ENCODE measurements around the gene POTEH.
"Not testable (repeated sequence)": the region's sequence is repeated elsewhere in the genome, so short reads cannot be mapped to it uniquely, and the experiment has no call there.

Gene POTEH

GRCh38 chr22:15689749-15690125 is at the start of gene POTEH:
Gene POTEH, plus strand, starts transcription at chr22:15690026. Its CDS starts 52 bp downstream, at chr22:15690078.
- not testable (repeated sequence) for DNase-seq

GRCh38 chr22:15642288-15642861 is 47.5 kb upstream of the POTEH start:
- not testable (repeated sequence) for DNase-seq

GRCh38 chr22:15651954-15652353 is 37.9 kb upstream of the POTEH start:
- not testable (repeated sequence) for DNase-seq

DNA sequence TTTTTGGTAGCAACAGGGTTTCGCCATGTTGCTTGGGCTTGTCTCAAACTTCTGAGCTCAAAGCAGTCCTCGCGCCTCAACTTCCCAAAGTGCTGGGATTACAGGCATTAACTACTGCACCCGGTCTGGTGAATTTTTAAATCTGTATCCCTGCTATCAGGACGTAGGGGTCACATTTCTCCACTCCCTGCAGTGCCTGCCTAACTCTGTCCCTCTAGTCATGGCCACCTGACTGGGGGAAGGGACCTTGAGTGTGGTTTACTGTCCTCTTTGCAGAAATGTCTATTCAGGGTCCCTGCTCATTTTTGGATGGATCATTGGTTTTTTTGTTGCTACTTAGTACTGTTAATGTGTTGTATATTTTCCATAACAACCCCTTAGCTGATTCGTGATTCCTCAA is 37.1 kb upstream of the POTEH start:
- DNase-seq, result not testable (repeated sequence)

DNA sequence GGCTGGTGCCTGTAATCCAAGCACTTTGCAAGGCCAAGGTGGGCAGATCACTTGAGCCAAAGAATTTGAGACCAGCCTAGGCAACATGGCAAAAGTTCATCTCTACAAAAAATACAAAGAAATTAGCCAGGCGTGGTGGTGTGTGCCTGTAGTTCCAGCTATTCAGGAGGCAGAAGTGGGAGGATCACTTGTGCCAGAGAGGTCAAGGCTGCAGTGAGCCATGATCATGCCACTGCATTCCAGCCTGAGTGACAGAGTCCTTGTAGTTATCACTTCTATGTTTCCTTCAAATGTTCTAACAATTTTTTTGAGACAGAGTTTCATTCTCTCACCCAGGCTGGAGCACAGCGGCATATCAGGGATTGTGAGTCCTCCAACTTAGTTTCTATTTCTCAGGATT is 36.6 kb upstream of the POTEH start:
- DNase-seq, result not testable (repeated sequence)

GRCh38 chr22:15661102-15661501 is 28.7 kb upstream of the POTEH start:
- DNase-seq, result not testable (repeated sequence)

- DNase-seq, result not testable (repeated sequence)
Observed at GRCh38 chr22:15664682-15665081, 25.1 kb upstream of the POTEH start.

DNA sequence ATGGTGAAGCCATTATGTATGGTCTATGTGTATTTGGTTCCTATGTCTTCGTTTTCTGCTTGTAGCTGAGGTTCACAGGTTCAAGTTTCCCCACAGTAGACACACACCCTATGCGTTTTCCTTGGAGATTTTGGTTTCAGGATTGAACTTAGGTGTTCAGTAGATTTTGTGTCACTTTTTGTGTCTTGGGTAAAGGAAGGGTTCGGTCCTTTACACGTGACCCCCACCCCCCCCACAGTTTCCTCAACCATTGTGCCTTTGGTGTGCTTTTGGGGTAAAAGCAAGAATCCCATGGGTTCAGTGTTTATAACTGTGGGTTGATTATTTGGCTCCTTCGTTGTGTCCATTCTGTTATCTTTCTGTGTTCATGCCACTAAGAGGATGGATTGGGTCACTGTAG is 24.3 kb upstream of the POTEH start:
- DNase-seq, result not testable (repeated sequence)

GRCh38 chr22:15669430-15669829 is 20.4 kb upstream of the POTEH start:
- DNase-seq, result not testable (repeated sequence)

DNA sequence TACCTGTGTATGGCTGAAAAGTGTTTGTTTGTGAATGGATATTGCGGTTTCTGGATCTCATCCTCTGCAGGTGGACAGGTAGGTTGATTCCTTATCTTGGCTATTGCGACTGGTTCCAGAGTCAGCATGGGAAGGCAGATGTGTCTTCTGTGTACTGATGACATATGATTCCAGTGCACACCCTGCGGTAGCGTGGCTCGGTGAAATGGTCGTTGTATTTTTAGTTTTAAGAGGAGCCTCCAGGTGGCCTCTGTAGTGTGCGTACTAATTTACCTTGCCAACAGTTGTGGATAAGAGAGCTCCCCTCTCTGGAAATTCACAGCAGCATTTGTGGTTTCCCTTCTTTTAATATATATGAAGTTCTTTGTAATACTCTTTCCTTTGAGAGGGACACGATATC is 10.1 kb upstream of the POTEH start:
- DNase-seq, result not testable (repeated sequence)

GRCh38 chr22:15684115-15684514 is 5.7 kb upstream of the POTEH start:
- DNase-seq, result not testable (repeated sequence)

DNA sequence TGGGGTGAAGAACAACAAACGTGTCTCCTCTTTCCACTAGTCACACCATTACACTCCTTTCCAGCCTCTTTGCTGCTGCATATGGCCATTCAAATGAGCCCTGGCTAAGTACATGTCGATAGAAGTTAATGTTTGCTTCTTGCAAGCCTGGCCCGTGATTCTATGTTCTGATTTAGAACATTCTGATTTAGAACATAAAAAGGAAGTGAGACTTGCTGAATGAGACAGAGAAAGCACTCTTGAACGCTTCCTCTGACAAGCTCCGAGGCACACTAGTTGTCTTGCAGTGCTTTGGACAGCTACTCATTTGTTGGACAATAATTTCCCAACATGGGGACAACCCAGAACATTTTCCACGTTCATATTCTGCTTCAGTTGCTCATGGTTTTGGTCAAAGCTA is 5.1 kb upstream of the POTEH start:
- DNase-seq, result not testable (repeated sequence)

DNA sequence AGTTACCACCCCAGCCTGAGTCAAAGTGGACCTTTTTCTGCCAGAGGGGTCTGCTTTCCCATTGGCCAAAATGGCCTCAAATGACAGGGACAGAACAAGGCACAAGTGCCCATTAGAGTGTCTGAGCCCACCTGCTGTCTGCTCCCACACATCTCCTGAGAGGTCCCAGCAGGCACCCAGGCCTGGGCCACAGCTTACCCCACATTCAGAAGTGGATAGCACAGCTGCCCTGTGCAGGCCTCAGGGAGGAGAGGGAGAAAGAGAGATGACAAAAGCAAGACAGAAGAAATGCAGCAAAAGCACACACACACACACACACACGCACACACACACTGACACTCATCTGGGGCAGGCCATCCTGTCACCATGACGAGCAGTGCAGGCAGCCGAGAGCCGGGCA is 4.2 kb upstream of the POTEH start:
- DNase-seq, result not testable (repeated sequence)

DNA sequence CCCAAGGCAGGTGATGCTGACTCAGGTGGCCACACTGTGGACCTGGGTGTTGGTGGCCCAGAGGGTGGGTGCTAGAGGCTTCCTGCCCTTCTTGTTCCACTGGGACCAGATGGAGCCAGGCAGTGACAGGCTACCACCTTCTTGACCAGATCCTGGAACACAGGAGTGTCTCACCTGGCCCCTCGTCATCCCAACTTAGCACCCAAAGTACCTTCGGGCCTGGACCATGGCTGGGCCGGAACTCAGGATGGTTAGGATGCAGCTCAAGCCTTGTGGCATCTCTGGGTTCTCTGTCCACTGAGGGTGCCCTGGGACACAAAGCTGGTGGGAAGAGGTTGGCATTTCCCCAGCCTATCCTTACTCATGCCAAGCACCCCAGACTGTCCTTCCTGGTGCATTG is 2.7 kb upstream of the POTEH start:
- not testable (repeated sequence) for DNase-seq

- not testable (repeated sequence) for DNase-seq
Observed at GRCh38 chr22:15687676-15688075, 2.1 kb upstream of the POTEH start.

DNA sequence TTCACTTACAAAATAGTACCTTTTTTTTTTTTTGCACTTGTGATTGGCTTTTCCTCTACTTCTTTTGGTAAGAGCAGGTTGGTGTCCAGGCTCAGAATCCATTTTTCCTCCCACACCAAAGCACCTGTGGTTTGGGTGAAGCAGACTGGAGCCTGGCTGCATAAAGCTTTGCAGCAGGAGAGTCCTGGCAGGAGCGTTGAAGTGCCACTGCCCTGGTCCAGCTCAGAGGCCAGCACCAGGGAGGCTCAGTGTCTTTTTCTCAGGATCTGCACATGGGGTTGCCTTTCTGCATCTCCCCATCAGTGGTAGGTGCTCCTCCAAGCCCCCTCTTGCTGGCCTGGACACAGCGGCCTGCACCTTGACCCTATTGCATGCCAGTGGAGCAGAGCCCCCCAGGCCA is 1.7 kb upstream of the POTEH start:
- DNase-seq, result not testable (repeated sequence)

GRCh38 chr22:15689012-15689748 is 646 bp upstream of the POTEH start:
- DNase-seq, result not testable (repeated sequence)

DNA sequence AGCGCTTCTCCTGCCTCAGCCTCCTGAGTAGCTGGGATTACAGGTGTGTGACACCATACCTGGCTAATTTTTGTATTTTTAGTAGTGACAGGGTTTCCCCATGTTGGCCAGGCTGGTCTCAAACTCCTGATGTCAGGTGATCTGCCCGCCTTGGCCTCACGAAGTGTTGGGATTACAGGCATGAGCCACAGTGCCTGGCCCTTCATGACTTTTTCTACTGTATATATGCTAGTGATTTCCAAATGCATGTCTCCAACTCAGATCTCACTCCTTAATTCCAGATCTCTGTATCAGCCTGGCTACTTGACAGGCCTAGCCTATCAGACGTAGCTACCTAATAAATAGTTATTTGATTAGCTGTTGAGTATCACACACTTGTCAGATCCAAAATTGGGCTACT is 23.8 kb downstream of the POTEH start:
- DNase-seq, result not testable (repeated sequence)

DNA sequence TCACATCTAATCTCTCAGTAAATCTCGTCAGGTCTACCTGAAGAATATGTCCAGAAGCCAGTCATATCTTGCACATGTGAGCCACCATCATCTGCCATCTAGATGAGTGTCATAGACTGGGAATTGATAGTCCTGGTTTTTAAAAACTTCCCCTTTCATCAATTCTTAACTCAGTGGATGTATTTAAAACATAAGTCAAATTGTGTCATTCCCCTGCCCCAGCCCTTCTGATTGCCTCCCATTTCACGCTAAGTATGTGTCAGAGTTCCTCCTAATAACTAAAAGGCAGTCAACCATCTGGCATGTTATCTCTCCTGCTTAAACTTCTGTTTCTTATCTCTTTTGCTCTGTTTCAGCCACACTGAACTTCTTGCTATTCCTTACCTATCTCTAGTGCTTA is 24.3 kb downstream of the POTEH start:
- not testable (repeated sequence) for DNase-seq

- DNase-seq, result not testable (repeated sequence)
Observed at GRCh38 chr22:15721884-15722283, 32.1 kb downstream of the POTEH start.

DNA sequence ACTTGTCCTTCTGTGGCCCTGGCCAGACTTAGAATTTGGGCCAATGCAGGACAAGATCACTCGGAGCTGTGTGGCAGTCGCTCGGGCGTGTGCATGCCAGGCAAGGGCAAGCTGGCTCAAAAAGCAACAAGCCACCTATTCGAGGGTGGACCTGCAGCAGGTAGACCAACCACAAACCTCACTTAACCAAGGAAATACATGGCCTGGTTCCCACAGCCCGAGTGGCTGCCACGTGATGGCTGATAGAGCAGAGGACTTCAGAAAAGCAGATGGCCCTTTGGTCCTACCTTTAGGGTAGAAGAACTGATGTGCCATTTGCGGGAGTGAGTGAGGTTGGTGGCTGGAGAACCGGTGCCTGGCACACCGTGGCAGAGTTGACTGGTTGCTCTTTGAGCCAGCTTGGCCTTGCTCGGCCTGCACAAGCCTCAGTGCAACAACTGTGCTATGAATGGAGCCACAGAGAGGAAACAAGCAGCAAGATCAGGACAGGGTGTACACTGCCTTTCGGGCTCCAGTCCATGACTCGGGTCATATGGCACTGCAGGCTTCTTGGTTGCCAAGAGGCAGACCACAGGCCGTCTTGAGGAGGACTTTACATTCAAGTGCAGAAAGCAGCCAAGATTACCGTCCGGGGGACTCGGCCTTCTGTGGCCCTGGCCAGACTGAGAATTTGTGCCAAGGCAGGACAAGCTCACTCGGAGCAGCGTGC is 39.5 kb downstream of the POTEH start:
- not testable (repeated sequence) for DNase-seq

- DNase-seq, result not testable (repeated sequence)
Observed at GRCh38 chr22:15731023-15731422, 41.2 kb downstream of the POTEH start.

DNA sequence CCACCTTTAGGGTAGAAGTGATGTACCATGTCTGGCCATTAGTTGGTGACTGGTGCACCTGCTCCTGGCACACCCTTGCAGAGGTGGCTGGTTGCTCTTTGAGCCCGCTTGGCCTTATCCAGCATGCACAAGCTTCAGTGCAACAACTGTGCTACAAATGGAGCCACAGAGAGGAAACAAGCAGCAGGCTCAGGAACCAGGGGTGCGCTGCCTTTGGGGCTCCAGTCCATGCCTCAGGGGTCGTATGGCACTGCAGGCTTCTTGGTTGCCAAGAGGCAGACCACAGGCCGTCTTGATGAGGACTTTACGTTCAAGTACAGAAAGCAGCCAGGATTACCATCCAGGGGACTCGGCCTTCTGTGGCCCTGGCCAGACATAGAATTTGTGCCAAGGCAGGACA is 44.6 kb downstream of the POTEH start:
- not testable (repeated sequence) for DNase-seq

Measured in SHP77 treated with DMSO at 0.1 percent for 48 hours (cell line).